ENCODE measurements around the gene CCDC124. TPM values are rescaled to one million over a fixed set of nuclear protein-coding genes. Genes with fewer than 3 reads are reported as not detected.
A peak's percentile ranks its signal among the peaks of the same experiment; 100 is the strongest.

The CCDC124 gene
- total and polyA plus RNA-seq, 2 experiments from 2014 or later = 19.4 to 97.7 TPM

DNA sequence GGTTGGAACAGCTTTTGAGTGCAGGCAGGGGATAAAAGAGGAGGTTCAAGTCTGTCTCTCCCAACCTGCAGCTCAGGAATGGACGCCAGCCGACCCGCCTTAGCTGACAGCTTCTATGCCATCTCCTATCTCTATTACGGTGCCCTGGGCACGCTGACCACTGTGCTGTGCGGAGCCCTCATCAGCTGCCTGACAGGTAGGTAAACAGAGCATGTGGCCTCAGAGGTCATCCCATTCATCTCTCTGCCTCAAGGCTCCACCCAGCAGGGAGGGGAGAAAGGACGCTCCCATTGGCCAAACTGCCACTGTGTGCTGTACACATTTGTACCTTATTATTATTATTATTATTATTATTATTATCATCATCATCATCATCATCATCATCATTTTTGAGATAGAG is 44.6 kb upstream of the CCDC124 start:
- no peaks in the 10 kb centered on the region for H3K9me3 ChIP-seq (ENCODE audit: low read depth)
- H3K27ac ChIP-seq = no peak overlapping the region
- no peaks in the 10 kb centered on the region for H4K20me1 ChIP-seq (ENCODE audit: insufficient read depth, poor library complexity, severe bottlenecking)
- H3K9me2 ChIP-seq (replicated peaks; ENCODE audit: insufficient read depth) = no peaks in the 10 kb centered on the region
- no peak overlapping the region for H3K4me2 ChIP-seq
- H3K4me3 ChIP-seq = no peak overlapping the region
- H2AFZ ChIP-seq = no peak overlapping the region
- TF ChIP-seq EZH2phosphoT487 (IDR thresholded peaks at IDR 0.05; ENCODE audit: low read depth, severe bottlenecking, unreplicated experiment) = no peak
- TF ChIP-seq, protein P1, sequence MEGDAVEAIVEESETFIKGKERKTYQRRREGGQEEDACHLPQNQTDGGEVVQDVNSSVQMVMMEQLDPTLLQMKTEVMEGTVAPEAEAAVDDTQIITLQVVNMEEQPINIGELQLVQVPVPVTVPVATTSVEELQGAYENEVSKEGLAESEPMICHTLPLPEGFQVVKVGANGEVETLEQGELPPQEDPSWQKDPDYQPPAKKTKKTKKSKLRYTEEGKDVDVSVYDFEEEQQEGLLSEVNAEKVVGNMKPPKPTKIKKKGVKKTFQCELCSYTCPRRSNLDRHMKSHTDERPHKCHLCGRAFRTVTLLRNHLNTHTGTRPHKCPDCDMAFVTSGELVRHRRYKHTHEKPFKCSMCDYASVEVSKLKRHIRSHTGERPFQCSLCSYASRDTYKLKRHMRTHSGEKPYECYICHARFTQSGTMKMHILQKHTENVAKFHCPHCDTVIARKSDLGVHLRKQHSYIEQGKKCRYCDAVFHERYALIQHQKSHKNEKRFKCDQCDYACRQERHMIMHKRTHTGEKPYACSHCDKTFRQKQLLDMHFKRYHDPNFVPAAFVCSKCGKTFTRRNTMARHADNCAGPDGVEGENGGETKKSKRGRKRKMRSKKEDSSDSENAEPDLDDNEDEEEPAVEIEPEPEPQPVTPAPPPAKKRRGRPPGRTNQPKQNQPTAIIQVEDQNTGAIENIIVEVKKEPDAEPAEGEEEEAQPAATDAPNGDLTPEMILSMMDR (IDR thresholded peaks at IDR 0.05; ENCODE audit: poor library complexity) = no peak
- TF ChIP-seq EZH2 (IDR thresholded peaks at IDR 0.05; ENCODE audit: borderline replicate concordance) = no peak
- H3K36me3 ChIP-seq (replicated peaks; ENCODE audit: insufficient read depth, low read depth) = no peaks in the 10 kb centered on the region
- H3K79me2 ChIP-seq = no peaks in the 10 kb centered on the region
- 72% methylated on average over 7 of the region's 7 CpGs for WGBS (ENCODE audit: low lambda C conversion rate, missing lambda C conversion rate)
- H3K4me1 ChIP-seq (ENCODE audit: insufficient read depth) = no peaks in the 10 kb centered on the region
- H3K27me3 ChIP-seq = no peaks in the 10 kb centered on the region
- no peak for DNase-seq (ENCODE audit: low spot score)

DNA sequence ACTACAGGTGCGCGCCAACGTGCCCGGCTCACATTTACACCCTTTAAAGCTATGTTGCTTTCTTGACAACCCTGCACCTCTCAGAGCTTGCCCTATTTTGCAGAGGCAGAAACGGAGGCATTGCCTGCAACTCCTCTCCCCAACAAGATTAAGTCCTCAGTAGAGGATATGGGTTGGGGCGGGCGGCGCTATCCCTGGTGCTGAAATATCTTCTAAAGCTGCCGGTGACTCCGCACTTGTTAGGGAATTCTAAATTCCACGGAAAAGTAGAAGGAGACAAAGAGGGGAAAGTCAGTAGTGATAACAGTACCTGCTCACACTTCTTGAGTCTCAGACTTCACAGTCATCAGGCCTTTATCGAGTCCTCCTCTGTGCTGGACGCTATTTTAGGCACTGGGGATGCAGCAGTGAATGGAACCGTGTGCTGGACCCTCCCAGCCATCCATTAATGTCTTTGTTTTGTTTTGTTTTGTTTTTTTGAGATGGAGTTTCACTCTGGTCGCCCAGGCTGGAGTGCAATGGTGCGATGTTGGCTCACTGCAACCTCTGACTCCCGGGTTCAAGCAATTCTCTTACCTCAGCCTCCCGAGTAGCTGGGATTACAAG is 43.1 kb upstream of the CCDC124 start:
- Histone ChIP-seq H3K27me3 (no peaks in the 10 kb centered on the region), H3K9me3 (ENCODE audit: low read depth) (no peaks in the 10 kb centered on the region)
- TF ChIP-seq, protein P1 (IDR thresholded peaks at IDR 0.05; ENCODE audit: poor library complexity) = no peak
- TF ChIP-seq EZH2phosphoT487 (IDR thresholded peaks at IDR 0.05; ENCODE audit: low read depth, severe bottlenecking, unreplicated experiment) (no peak), EZH2 (IDR thresholded peaks at IDR 0.05; ENCODE audit: borderline replicate concordance) (no peak)

DNA sequence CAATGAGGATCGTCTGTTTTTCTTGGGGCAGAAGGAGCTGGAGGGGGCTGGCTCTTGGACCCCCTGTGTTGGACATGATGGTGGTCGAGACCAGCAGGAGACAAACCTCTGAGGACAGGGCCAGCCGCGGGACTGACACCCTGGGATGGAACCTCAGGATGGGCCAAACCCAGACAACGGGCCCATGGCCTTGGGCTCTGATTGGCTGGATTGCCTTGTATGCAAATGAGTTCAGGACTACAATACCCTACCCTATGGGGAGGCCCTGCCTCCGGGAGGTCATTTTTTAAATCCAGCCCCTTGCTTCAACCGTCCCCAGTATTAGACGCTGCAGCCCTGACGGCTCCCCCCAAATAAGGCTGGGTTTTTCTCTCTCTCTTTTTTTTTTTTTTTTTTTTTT is 39.0 kb upstream of the CCDC124 start:
- Histone ChIP-seq H3K9me2 (replicated peaks; ENCODE audit: insufficient read depth) (no peaks in the 10 kb centered on the region), H3K4me1 (ENCODE audit: insufficient read depth) (no peaks in the 10 kb centered on the region), H3K36me3 (replicated peaks; ENCODE audit: insufficient read depth, low read depth) (no peaks in the 10 kb centered on the region), H3K4me3 (no peak overlapping the region), H3K9me3 (ENCODE audit: low read depth) (no peaks in the 10 kb centered on the region), H3K27me3 (no peaks in the 10 kb centered on the region), H3K4me2 (no peak overlapping the region), H4K20me1 (ENCODE audit: insufficient read depth, poor library complexity, severe bottlenecking) (no peaks in the 10 kb centered on the region), H3K79me2 (no peaks in the 10 kb centered on the region), H2AFZ (no peak overlapping the region), H3K27ac (no peak overlapping the region)
- DNase-seq (ENCODE audit: low spot score) = no peak
- 84% methylated on average over 9 of the region's 9 CpGs for WGBS (ENCODE audit: low lambda C conversion rate, missing lambda C conversion rate)
- TF ChIP-seq, protein P1 (IDR thresholded peaks at IDR 0.05; ENCODE audit: poor library complexity) = no peak
- no peak for TF ChIP-seq EZH2 (IDR thresholded peaks at IDR 0.05; ENCODE audit: borderline replicate concordance)
- TF ChIP-seq EZH2phosphoT487 (IDR thresholded peaks at IDR 0.05; ENCODE audit: low read depth, severe bottlenecking, unreplicated experiment) = no peak

More for the DNA sequence above, 43.1 kb upstream of the CCDC124 start:
- Histone ChIP-seq H3K27ac (no peak overlapping the region), H3K9me2 (replicated peaks; ENCODE audit: insufficient read depth) (no peaks in the 10 kb centered on the region), H3K79me2 (no peaks in the 10 kb centered on the region), H3K4me2 (no peak overlapping the region), H3K36me3 (replicated peaks; ENCODE audit: insufficient read depth, low read depth) (no peaks in the 10 kb centered on the region), H4K20me1 (ENCODE audit: insufficient read depth, poor library complexity, severe bottlenecking) (no peaks in the 10 kb centered on the region), H3K4me3 (no peak overlapping the region), H3K4me1 (ENCODE audit: insufficient read depth) (no peaks in the 10 kb centered on the region), H2AFZ (no peak overlapping the region)
- WGBS (ENCODE audit: low lambda C conversion rate, missing lambda C conversion rate) = 29% methylated on average over 18 of the region's 18 CpGs
- DNase-seq (ENCODE audit: low spot score) = peak; percentile 79
